Esophagus muscularis mucosa (tissue), 3 donors: Measurements from ENCODE around the gene FAM186B.

Source experiments
- CTCF ChIP-seq, 3 experiments: fragments of 200-600 bp in 2 of 3; fragments of 450-650 bp in 1 of 3; sonication (generic) in 2 of 3; IDR thresholded peaks; one replicate each; pipeline ENCODE4 v1.5.1; 2017 to 2019; ENCODE audit warnings: antibody characterized with exemption in 3 of 3, mild to moderate bottlenecking in 2 of 3, moderate library complexity in 1 of 3
- POLR2A ChIP-seq: fragments of 450-650 bp; IDR thresholded peaks from one replicate; pipeline ENCODE4 v1.6.1; 2017; ENCODE audit warnings: antibody characterized with exemption, moderate library complexity, mild to moderate bottlenecking, low read depth
- POLR2AphosphoS5 ChIP-seq, 2 donors: sonication (generic); formaldehyde crosslinking; IDR thresholded peaks; one replicate each; pipeline ENCODE4 v1.6.1; 2017; ENCODE audit warnings: antibody characterized with exemption in 2 of 2

GRCh38 chr12:49568442-49569162 lies 36.8 kb downstream of the FAM186B start:
- TF ChIP-seq CTCF (IDR thresholded peaks at IDR 0.05) (no peak), POLR2AphosphoS5 (IDR thresholded peaks at IDR 0.05) (no peak), POLR2A (no peak)
